GM12874 (cell line): ENCODE measurements around the gene KCNMA1.

ENCODE experiments used
- TF ChIP-seq, protein P1 (sequence below): IDR thresholded peaks from 2 replicates; pipeline ENCODE4 v1.5.1; 2011; ENCODE audit warnings: low read depth, mild to moderate bottlenecking, control low read depth, low read length, moderate library complexity; ENCODE audit not compliant: insufficient read depth

The KCNMA1 gene

DNA sequence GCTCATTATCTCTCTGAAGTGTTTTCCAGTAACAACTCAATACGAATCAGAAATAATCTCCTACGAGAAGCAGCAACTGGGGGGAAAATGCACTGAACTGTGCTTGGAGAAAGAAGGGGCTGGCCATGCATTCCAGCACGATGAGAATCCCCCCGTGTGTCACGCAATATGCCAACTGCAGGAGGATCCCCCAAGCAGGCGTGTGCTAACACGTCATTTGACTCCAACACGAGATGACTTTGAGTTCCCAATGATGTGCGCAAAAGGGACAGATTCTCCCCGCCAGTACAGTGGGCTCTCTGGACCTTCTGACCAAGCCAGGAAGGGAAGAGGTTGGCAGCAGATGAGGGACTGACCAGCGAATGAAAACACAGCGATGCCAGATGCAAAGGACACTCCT is 105.5 kb downstream of the KCNMA1 start:
- TF ChIP-seq, protein P1, sequence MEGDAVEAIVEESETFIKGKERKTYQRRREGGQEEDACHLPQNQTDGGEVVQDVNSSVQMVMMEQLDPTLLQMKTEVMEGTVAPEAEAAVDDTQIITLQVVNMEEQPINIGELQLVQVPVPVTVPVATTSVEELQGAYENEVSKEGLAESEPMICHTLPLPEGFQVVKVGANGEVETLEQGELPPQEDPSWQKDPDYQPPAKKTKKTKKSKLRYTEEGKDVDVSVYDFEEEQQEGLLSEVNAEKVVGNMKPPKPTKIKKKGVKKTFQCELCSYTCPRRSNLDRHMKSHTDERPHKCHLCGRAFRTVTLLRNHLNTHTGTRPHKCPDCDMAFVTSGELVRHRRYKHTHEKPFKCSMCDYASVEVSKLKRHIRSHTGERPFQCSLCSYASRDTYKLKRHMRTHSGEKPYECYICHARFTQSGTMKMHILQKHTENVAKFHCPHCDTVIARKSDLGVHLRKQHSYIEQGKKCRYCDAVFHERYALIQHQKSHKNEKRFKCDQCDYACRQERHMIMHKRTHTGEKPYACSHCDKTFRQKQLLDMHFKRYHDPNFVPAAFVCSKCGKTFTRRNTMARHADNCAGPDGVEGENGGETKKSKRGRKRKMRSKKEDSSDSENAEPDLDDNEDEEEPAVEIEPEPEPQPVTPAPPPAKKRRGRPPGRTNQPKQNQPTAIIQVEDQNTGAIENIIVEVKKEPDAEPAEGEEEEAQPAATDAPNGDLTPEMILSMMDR, result no peak

DNA sequence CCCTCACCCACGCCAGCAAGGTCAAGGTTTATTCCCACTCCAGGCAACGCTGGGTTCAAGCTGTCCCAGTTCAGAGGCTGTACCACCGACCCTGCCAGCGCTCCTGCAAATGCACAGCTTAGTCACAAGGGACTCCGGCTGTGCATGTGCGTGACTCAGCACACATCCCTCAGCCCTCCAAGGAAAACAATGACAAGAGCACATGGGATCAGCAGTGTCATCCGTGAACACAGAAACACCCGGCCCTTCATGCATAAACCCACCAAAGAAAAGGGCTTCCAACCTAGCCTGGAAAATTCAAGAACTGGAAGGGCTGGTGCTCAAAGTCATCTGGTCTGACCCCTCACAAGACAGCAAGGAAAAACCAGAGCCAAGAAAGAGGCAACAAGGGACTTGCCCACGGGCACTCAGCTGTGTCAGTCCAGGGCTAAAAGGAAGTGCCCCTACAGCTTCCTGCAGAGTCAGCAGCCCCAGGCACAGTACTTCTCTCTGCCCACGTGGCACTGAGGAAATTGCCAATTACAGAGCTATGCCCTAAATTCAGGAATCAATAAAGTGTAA is 106.1 kb downstream of the KCNMA1 start:
- TF ChIP-seq, protein P1, result no peak

DNA sequence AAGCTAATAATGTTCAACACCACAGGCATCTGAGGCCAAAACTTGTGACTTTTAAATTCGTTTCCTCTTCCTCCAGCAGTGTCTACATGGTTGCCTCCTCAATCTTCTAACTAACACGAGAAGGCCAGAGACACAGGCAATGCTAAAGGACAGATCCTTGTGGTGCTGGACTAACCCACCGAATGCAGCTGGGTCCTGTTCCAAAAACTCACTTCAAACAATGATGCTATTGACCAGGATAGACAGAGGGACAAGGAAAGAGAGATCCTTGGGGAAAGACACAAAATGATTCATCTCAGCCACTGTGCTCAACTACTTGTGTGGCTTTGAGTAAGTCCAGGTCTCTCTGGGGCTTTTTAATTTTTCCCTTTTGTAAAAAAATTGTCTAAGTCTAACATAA is 107.6 kb downstream of the KCNMA1 start:
- TF ChIP-seq, protein P1, result no peak

GRCh38 chr10:77529050-77529576 is 108.5 kb downstream of the KCNMA1 start:
- TF ChIP-seq, protein P1, result no peak

DNA sequence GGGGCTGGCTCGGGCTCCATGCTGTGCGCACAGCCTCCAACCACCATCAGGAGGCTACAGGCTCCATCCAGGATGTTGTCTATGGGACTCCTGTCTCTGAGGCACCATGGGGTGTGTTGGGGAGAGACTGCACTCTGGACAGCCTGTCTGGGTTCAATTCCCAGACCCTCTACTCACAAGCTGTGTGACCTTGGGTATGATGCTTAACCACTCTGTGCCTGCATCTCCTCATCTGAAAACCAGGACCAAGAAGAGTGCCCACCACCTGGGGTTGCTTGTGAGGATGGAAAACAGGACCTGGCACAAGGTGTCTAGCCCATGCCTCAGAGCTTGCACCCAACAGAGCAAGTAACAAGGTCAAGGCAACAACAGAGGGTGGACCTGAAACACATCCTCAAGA is 109.8 kb downstream of the KCNMA1 start:
- TF ChIP-seq, protein P1, result no peak

GRCh38 chr10:77526868-77527617 is 110.6 kb downstream of the KCNMA1 start:
- TF ChIP-seq, protein P1, result no peak

GRCh38 chr10:77524281-77524711 is 113.3 kb downstream of the KCNMA1 start:
- TF ChIP-seq, protein P1, result no peak
